ENCODE results near the gene SOCS4.

- no peak for TF ChIP-seq POLR2A (IDR thresholded peaks at IDR 0.05)
- TF ChIP-seq CTCF (IDR thresholded peaks at IDR 0.05): no peak
Measured at GRCh38 chr14:55005071-55005470, 22.0 kb upstream of the SOCS4 start.

Data from body of pancreas (tissue), 4 donors.